ENCODE data around the gene ZNF563. TPM values are rescaled to one million over a fixed set of nuclear protein-coding genes. Genes with fewer than 3 reads are reported as not detected.

ZNF563 gene
- total RNA-seq, 1 experiment from 2014 or later, result not detected

DNA sequence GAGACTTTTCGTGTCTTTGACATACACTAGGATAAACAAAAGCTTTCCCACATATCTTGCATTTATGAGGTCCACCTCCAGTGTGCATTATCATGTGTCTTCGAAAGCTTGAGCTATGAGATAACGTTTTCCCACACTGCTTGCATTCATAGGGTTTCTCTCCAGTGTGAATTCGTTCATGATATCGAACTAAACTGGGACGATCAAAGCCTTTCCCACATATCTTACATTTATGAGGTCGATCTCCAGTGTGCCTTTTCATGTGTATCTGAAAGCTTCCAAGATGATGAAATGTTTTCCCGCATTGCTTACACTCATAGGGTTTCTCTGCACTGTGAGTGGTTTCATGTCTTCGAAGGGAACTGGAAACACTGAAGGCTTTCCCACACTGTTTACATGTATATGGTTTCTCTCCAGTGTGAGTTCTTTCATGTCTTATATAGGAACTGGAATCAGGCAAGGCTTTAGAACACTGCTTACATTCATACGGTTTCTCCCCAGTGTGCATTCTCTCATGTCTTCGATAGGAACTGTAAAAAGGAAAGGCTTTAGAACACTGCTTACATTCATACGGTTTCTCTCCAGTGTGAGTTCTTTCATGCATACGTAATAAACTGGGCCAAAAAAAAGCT lies 14.5 kb downstream of the ZNF563 start:
- DNase-seq (ENCODE audit: low read depth, low spot score), result no peak
- H3K27ac ChIP-seq (ENCODE audit: low read depth, low read length), result no peak overlapping the region
- no peaks in the 10 kb centered on the region for H4K20me1 ChIP-seq (ENCODE audit: insufficient read depth)
- no peaks in the 10 kb centered on the region for H3K4me1 ChIP-seq (ENCODE audit: control insufficient read depth in 1 of 2, insufficient read depth in 2 of 2, low read length in 2 of 2)
- no peaks in the 10 kb centered on the region for H3K79me2 ChIP-seq (ENCODE audit: insufficient read depth, low read length)
- RAD21 ChIA-PET (ENCODE audit: low non-redundant PET in 1 of 2, low total read pairs in 2 of 2, uncharacterized antibody in 2 of 2, unreplicated experiment in 2 of 2), result no interaction called here
- TF ChIP-seq CEBPB (IDR thresholded peaks at IDR 0.05; ENCODE audit: low read depth) (no peak), ZNF274 (IDR thresholded peaks at IDR 0.05; ENCODE audit: low read depth, low read length) (0 out of 2 replicates have a peak, but pooled peaks have one; percentile 17)
- peaks cover 7 to 12% of the 10 kb centered on the region in 2 experiments; a peak in 2 of 4 replicates for H3K9me3 ChIP-seq (ENCODE audit: control insufficient read depth in 1 of 2, insufficient read depth in 1 of 2, low read depth in 1 of 2, low read length in 2 of 2)
- CTCF ChIA-PET, result no interaction called here
- no peaks in the 10 kb centered on the region for H3K9me2 ChIP-seq (ENCODE audit: insufficient read depth)
- H3K9ac ChIP-seq (ENCODE audit: low read length), result no peak overlapping the region
- no peak overlapping the region for H2AFZ ChIP-seq (ENCODE audit: low read depth, low read length, poor library complexity, severe bottlenecking)
- no peaks in the 10 kb centered on the region for H3K36me3 ChIP-seq (ENCODE audit: control insufficient read depth in 1 of 2, insufficient read depth in 2 of 2, low read length in 2 of 2)
- H3K4me3 ChIP-seq (replicated peaks in 1 of 2; ENCODE audit: low read depth in 1 of 2, low read length in 2 of 2), result no peak overlapping the region
- no TSS peak for BruUV-seq (replicated peaks)
- POLR2A ChIA-PET, result no interaction called here
- intact Hi-C loops (cut with micrococcal nuclease), result no loop called here
- no peaks in the 10 kb centered on the region for H3K27me3 ChIP-seq (ENCODE audit: insufficient read depth, low read length)
- ATAC-seq, result no peak
- no peak overlapping the region for H3K4me2 ChIP-seq (ENCODE audit: low read length)

DNA sequence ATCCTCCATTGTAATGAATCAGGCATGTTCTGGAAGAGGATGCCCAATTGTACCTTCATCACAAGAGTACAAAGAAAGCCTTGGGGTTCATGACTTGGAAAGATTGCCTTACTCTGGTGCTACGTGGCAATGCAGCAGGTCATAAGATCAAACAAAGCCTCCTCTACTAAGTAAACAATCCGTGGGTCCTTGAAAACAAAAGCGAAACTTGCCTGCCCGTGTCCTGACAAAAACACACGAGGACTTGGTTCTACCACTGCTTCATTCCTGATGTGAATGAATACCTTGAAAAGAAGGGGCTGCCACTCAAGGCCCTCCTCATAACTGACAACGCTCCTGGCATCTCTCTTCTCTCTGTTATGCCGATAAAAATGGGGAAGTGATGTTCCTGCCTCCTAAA lies 18.9 kb downstream of the ZNF563 start:
- RAD21 ChIA-PET (ENCODE audit: low non-redundant PET in 1 of 2, low total read pairs in 2 of 2, uncharacterized antibody in 2 of 2, unreplicated experiment in 2 of 2), result no interaction called here
- H3K4me2 ChIP-seq (ENCODE audit: low read length), result no peak overlapping the region

More for the DNA sequence above, 18.9 kb downstream of the ZNF563 start:
- Histone ChIP-seq H3K9me2 (ENCODE audit: insufficient read depth) (no peaks in the 10 kb centered on the region), H3K4me3 (replicated peaks in 1 of 2; ENCODE audit: low read depth in 1 of 2, low read length in 2 of 2) (no peak overlapping the region), H3K36me3 (ENCODE audit: control insufficient read depth in 1 of 2, insufficient read depth in 2 of 2, low read length in 2 of 2) (no peaks in the 10 kb centered on the region), H3K27me3 (ENCODE audit: insufficient read depth, low read length) (no peaks in the 10 kb centered on the region), H4K20me1 (ENCODE audit: insufficient read depth) (no peaks in the 10 kb centered on the region), H3K79me2 (ENCODE audit: insufficient read depth, low read length) (no peaks in the 10 kb centered on the region), H3K27ac (ENCODE audit: low read depth, low read length) (no peak overlapping the region), H3K4me1 (ENCODE audit: control insufficient read depth in 1 of 2, insufficient read depth in 2 of 2, low read length in 2 of 2) (no peaks in the 10 kb centered on the region), H2AFZ (ENCODE audit: low read depth, low read length, poor library complexity, severe bottlenecking) (no peak overlapping the region), H3K9me3 (ENCODE audit: control insufficient read depth in 1 of 2, insufficient read depth in 1 of 2, low read depth in 1 of 2, low read length in 2 of 2) (peaks cover 3% of the 10 kb centered on the region in 2 experiments; a peak in 2 of 4 replicates), H3K9ac (ENCODE audit: low read length) (no peak overlapping the region)
- BruUV-seq (replicated peaks), result no TSS peak
- CTCF ChIA-PET, result no interaction called here
- TF ChIP-seq FOSL1 (IDR thresholded peaks at IDR 0.05; ENCODE audit: low read depth) (no peak), EZH2phosphoT487 (IDR thresholded peaks at IDR 0.05; ENCODE audit: borderline replicate concordance) (no peak), CEBPB (IDR thresholded peaks at IDR 0.05; ENCODE audit: low read depth) (no peak), JUND (IDR thresholded peaks at IDR 0.05) (no peak), SIN3A (IDR thresholded peaks at IDR 0.05; ENCODE audit: low read depth) (no peak), YY1 (IDR thresholded peaks at IDR 0.05; ENCODE audit: extremely low read depth, insufficient replicate concordance, low read depth, low read length) (no peak), ZNF274 (IDR thresholded peaks at IDR 0.05; ENCODE audit: low read depth, low read length) (no peak), POLR2AphosphoS5 (IDR thresholded peaks at IDR 0.05; ENCODE audit: low read depth, low read length) (no peak), EZH2 (IDR thresholded peaks at IDR 0.05) (no peak), CBX3 (IDR thresholded peaks at IDR 0.05; ENCODE audit: low read depth) (no peak)
- TF ChIP-seq, protein P1, sequence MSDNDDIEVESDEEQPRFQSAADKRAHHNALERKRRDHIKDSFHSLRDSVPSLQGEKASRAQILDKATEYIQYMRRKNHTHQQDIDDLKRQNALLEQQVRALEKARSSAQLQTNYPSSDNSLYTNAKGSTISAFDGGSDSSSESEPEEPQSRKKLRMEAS (IDR thresholded peaks at IDR 0.05), result no peak
- TF ChIP-seq, protein P2, sequence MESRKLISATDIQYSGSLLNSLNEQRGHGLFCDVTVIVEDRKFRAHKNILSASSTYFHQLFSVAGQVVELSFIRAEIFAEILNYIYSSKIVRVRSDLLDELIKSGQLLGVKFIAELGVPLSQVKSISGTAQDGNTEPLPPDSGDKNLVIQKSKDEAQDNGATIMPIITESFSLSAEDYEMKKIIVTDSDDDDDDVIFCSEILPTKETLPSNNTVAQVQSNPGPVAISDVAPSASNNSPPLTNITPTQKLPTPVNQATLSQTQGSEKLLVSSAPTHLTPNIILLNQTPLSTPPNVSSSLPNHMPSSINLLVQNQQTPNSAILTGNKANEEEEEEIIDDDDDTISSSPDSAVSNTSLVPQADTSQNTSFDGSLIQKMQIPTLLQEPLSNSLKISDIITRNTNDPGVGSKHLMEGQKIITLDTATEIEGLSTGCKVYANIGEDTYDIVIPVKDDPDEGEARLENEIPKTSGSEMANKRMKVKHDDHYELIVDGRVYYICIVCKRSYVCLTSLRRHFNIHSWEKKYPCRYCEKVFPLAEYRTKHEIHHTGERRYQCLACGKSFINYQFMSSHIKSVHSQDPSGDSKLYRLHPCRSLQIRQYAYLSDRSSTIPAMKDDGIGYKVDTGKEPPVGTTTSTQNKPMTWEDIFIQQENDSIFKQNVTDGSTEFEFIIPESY (IDR thresholded peaks at IDR 0.05; ENCODE audit: extremely low read depth, insufficient replicate concordance, low read length), result no peak
- TF ChIP-seq, protein P3, sequence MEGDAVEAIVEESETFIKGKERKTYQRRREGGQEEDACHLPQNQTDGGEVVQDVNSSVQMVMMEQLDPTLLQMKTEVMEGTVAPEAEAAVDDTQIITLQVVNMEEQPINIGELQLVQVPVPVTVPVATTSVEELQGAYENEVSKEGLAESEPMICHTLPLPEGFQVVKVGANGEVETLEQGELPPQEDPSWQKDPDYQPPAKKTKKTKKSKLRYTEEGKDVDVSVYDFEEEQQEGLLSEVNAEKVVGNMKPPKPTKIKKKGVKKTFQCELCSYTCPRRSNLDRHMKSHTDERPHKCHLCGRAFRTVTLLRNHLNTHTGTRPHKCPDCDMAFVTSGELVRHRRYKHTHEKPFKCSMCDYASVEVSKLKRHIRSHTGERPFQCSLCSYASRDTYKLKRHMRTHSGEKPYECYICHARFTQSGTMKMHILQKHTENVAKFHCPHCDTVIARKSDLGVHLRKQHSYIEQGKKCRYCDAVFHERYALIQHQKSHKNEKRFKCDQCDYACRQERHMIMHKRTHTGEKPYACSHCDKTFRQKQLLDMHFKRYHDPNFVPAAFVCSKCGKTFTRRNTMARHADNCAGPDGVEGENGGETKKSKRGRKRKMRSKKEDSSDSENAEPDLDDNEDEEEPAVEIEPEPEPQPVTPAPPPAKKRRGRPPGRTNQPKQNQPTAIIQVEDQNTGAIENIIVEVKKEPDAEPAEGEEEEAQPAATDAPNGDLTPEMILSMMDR (IDR thresholded peaks at IDR 0.05 in 2 of 3, conservative IDR thresholded peaks at IDR 0.05 in 1 of 3; ENCODE audit: borderline replicate concordance in 1 of 3, insufficient read depth in 1 of 3, low read depth in 2 of 3, low read length in 2 of 3), result no peak
- ATAC-seq (no peak), DNase-seq (ENCODE audit: low read depth, low spot score) (no peak)
- intact Hi-C loops (cut with micrococcal nuclease), result no loop called here
- POLR2A ChIA-PET, result no interaction called here

Data from HCT116 (cell line).